NCI-H446 (cell line): ENCODE data around the gene TSPAN5.

ENCODE experiments used
- DNase-seq, 2 experiments: peaks; one replicate each; lab custom pipeline; 2025; lab: John Stamatoyannopoulos, UW

Gene TSPAN5

DNA sequence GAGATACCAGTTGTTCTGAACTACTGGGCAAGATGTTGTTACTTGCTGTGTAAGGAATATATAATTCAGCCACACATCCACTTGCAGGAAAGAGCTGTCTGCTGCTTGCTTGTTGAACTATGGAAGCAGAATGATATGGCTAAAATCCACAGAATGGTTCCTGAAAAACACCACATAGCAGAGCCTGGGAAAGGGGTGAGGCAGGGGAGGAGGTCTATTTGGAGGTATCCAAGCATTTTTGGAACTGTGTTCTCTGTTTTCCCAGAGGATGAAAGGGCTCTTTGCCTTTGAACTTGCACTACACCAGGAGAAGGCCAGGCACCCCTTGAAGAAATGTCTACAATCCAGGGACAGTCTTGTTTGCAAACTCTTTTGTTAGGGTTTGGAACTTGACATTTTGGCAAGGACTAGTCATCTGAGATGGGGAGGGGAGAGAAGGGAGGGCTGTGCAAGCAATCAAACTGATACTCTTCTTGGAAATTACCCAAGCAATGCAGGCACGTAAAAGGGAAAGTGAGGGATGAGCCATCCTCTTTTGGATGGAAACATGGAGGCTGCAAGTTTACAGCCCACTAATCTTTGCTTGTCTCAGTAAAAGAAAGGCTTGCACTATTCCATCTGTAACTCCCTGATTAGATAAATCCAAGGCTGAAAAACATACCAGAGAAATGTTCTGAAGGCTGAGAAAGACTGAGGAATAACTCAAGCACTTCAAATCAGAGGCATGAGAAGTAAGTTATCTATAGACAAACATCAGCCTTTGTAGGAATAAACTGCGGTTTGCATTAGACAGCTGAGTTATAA lies 141.0 kb downstream of the TSPAN5 start:
- no peak for DNase-seq

- DNase-seq = no peak
Measured at GRCh38 chr4:98516441-98517217, 141.8 kb downstream of the TSPAN5 start.

- DNase-seq = no peak
Measured at GRCh38 chr4:98516042-98516440, 142.4 kb downstream of the TSPAN5 start.

- DNase-seq = no peak
Measured at GRCh38 chr4:98515470-98515809, 143.0 kb downstream of the TSPAN5 start.

DNA sequence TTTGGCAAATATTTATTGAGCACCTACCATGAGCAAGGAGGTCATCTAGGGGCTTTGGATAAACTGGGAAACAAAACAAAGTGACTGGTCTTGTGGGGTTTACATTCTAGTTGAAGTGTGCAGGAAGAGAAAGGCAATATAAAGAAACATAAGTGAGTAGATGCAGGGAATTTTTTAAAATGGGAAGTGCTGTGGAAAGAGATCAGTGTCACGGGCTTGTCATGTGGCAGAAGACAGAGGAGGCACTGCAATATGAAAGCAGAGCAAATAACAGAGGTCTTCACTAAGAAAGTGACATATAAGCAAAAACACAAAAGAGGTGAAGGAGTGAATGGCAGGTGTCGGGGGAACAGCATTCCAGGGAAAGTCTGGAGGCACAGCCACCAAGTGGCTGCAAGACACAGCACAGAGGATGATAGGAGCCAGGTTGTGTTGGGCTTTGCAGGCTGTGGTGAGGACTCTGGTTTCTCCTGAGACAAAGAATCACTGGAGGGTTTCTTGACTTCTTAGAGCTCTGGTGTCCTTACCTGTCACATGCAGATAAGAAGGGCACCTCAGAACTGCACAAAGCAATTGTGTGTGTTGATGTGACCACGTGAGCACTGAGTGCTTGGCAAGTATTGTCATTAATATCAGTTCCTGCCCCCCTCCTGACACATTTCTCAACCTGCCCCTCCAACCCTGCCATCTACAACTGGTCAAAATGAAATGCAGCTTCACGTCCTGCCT lies 143.5 kb downstream of the TSPAN5 start:
- DNase-seq = no peak

- no peak for DNase-seq
Measured at GRCh38 chr4:98512918-98513317, 145.5 kb downstream of the TSPAN5 start.

DNA sequence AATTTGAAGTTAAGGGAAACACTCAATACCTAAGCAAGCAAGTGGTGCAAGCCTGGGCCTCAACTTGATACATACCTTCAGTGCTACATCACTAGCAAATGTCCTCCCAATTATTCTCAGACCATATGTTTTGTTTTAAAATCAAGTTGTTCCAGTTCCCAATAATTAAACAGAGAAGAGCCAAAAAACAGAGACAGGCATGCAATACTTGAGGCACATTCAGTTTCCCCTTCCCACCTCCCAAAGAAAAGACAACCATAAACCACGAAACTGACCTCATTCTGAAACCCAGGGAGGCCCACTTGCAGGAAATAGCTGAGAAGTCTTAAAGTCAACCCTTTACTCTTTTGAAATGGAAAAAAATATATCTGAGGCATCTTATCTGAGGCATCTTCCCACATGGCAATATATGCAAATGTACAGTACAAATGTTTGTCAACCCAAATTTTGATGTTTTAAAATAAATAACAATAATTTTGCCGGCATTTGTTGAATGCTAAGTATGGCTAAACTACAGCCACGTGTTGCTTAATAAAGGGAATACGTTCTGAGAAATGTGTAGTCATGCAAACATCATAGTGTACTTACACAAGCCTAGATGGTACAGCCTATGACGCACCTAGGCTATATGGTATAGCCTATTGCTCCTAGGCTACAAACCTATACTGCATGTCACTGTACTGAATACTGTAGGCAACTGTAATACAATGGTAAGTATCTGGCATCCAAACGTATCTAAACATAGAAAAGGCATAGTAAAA lies 147.5 kb downstream of the TSPAN5 start:
- DNase-seq = no peak

- DNase-seq = no peak
Measured at GRCh38 chr4:98510340-98510739, 148.1 kb downstream of the TSPAN5 start.

- DNase-seq = no peak
Measured at GRCh38 chr4:98509721-98510120, 148.7 kb downstream of the TSPAN5 start.

DNA sequence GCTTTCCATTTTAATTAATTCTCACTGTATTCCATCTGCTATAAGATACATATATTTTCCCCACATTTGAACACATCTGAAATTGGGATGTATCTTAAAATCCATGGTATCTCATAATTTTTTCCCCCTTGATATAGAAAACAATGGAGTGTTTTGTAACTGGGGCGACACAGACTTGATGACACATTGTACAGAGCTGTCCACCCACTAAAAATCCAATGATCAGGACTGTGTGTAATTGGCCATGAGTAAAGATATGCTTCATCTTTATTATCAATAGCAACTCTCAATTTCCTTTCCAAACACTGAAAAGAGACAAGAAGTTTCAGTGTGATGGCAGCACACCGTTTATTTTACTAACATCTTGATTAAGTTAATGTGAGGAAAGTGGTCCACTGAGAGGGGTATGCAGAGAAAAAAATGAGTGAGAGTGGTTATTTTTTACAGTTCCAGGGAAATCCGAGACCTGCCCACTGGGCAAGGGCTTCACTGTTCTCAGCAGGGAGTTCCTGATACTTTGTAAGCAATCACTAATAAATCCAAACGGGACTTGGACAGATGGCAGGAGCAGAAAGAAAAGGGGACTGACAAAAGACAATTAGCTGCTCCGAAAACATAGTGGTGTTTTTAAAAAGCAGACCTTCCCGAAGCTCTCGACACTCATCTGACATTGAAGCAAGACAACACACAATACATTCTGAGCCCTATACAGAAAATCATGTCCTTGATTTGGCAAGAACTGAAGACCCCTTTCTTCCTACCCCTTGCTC lies 149.4 kb downstream of the TSPAN5 start:
- DNase-seq = peak; percentile 8 to 60

DNA sequence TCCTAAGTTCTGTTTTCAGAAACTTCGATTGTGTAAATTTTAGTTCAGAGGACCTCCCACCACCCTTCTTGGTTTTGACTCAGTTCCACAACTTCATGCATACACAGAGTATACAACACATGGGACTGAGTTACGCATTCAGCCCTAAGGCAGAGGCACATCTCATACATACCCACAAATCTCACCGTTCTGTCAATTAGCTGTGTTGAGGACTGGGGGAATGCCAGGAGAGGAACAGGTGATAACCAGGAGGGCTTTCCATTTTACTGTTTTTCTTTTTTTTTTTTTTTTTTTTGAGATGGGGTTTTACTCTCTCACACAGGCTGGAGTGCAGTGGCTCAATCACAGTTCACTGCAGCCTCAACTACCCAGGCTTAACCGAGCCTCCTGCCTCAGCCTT lies 150.2 kb downstream of the TSPAN5 start:
- no peak for DNase-seq

- no peak for DNase-seq
Measured at GRCh38 chr4:98507299-98507698, 151.1 kb downstream of the TSPAN5 start.

GRCh38 chr4:98506462-98507132 lies 151.8 kb downstream of the TSPAN5 start:
- DNase-seq = no peak

- DNase-seq = no peak
Measured at GRCh38 chr4:98505992-98506391, 152.4 kb downstream of the TSPAN5 start.

DNA sequence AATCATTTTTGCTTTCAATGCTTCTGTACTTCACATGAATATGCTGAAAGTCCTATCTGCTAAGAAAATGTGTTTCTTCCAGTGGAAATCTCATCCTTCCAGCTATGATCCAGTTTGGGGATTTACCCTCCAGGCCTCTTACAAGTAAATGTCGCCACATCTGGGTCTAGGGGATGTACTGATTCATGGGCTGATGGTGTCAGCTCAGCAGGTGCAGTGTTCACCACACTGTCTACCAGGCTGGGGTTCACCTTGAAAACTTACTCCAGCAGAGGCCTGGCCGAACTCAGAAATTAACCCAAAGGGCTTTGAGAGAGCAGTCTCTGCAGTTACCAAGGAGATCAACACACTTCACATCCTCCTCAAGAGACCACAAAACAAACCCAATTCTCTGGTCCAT lies 154.3 kb downstream of the TSPAN5 start:
- no peak for DNase-seq

GRCh38 chr4:98503676-98504075 lies 154.7 kb downstream of the TSPAN5 start:
- DNase-seq = no peak

- DNase-seq = no peak
Measured at GRCh38 chr4:98502624-98503023, 155.8 kb downstream of the TSPAN5 start.

- DNase-seq = no peak
Measured at GRCh38 chr4:98502031-98502430, 156.4 kb downstream of the TSPAN5 start.

DNA sequence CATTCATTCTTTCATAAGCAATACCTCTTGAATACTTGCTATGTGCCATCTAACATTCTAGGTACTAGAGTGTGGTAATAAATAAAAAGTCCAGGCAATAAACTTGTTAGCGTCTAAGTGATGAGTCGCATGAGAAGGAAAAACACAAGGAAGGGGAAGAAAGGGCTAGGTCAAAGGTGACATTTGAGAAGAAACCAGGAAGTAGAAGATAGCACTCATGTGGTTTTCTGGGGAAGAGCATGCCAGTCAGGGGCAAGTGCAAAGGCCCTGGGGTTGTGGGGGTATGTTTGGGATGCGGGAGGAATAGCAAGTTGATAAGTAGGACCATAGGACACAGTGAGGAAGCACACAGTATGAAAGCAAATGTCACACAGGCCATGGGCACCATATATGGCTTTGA lies 157.0 kb downstream of the TSPAN5 start:
- DNase-seq = no peak

DNA sequence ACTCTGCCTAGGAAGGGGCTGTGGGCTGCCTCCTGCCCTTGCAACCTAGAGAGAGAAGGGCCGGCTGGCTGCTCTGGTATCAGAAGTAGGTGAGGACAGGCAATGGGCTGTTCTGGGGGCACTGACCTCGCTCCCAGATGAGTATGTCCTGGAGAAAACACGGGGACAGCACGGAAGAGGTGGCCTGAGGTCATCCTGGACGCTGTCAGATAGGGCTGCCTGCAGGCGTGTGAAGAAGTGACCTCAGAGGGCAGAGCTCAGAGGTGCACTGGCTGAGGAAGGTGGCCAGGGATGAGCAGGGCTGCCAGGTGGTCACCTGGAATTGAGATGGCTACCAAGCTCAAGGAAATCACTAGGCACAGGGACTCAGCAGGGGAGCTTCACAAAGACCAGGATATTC lies 159.6 kb downstream of the TSPAN5 start:
- DNase-seq = no peak
